ENCODE results near the gene HSD17B12. TPM values are rescaled to one million over a fixed set of nuclear protein-coding genes. Genes with fewer than 3 reads are reported as not detected.

Gene HSD17B12
- 51.8 and 65.5 TPM in 2 replicates for total RNA-seq

DNA sequence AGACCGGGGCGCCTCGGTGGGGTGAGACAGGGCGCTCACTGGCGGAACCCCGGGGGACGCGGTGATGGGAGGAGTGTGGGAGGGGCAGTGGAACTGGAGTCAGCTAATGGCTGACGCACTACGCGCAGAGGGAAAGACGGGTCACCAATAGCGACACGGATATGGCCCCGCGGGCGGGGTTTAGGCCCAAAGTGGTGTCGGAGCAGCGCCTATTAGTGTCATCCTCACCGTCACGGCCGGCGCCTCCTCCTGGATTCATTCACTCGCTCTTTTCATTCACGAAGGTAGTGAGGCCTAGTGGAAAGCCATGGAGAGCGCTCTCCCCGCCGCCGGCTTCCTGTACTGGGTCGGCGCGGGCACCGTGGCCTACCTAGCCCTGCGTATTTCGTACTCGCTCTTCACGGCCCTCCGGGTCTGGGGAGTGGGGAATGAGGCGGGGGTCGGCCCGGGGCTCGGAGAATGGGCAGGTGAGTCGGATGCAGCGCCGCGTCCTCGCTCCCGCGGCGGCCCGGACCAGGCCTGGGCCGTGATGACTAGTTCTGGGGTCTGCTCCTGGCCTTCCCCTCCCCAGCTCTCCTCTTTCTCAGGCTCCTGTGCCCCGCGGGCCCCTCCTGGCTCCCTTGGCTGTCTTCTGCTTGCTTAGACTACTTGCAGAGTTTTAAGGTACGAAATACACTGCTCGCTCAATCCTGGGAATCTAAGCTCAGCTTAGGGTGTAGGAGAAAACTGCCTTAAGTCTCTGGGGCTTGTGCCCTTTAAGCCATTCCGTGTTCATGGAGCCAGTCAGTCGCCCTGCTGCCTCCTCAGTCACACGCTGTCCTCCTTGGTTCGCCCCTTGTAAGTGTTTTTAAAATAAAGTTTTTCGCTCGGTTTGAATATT lies at the start of gene HSD17B12:
Gene HSD17B12 (plus strand): TSS at position 218 of the 880 bp plus-strand sequence. CDS start 90 bp downstream, at position 308.

GRCh38 chr11:43880640-43881159 lies 200.2 kb downstream of the HSD17B12 start, which contains the start of gene ALKBH3:
ALKBH3 (plus strand) TSS chr11:43880831; CDS start chr11:43882653, 1,822 bp downstream.

Other genes with a start within 250 kb of the HSD17B12 start
- gene ALKBH3, start 200.1 kb downstream of the HSD17B12 start, total RNA-seq, result 27.6 and 28.4 TPM in 2 replicates